HG03342 (cell line): ENCODE data around the gene MUC3A.
A peak's percentile ranks its signal among the peaks of the same experiment; 100 is the strongest.

Experiments
- ATAC-seq: cut with Tn5 transposase; IDR thresholded peaks from one replicate; pipeline ENCODE4 v1.9.1; 2021; ENCODE audit warnings: mild to moderate bottlenecking, moderate library complexity; ENCODE audit not compliant: unreplicated experiment

Gene MUC3A

DNA sequence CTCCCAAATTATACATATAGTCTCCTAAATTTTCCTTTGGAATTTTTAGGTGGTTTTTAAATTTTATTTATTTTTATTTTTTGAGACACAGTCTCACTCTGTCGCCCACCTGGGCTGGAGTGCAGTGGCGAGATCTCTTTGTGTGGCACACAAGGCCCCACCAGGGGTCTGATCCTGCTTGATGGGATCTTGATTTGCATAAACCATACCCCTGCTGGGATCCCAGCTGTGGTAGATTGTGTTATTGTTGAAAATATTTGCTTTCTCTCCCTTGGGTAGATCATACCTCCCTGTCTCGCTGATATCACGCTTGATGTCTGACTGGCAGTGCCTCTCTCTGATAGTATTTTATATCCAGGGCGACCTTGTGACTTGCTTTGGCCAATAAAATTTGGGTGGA lies 5.6 kb upstream of the MUC3A start:
- no peak for ATAC-seq

DNA sequence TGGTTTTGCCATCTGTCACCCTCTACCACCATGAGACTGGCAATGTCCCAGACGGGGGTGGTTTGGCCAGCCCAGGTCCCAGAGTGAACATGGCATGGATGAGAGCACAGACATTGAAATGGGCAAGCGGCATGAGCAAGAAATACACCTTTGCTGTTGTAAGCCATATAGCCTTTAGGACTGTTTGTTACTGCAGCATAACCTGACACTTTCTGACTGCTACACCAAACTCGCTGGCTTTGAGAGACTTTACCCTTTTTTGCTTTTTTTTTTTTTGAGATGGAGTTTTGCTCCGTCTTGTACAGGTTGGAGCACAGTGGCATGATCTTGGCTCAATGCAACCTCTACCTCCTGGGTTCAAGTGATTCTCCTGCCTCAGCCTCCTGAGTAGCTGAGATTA lies 5.2 kb upstream of the MUC3A start:
- ATAC-seq = no peak

DNA sequence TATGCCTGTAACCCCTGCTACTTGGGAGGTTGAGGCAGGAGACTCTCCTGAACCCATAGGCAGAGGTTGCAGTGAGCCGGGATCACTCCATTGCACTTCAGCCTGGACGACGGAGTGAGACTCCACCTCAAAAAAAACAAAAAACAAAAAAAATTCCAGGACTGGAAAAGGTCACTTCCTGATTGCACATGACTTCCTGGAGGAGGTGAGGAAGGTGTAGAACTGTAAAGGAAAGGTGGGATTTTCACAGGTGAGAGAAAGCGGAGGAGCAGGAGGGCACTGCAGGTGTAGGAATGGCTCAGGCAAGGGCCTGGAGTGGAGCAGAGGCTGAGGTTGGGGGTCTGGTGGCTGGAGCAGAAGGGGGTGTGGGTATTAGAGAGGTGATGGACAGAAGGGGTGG lies 3.2 kb upstream of the MUC3A start:
- ATAC-seq = no peak

DNA sequence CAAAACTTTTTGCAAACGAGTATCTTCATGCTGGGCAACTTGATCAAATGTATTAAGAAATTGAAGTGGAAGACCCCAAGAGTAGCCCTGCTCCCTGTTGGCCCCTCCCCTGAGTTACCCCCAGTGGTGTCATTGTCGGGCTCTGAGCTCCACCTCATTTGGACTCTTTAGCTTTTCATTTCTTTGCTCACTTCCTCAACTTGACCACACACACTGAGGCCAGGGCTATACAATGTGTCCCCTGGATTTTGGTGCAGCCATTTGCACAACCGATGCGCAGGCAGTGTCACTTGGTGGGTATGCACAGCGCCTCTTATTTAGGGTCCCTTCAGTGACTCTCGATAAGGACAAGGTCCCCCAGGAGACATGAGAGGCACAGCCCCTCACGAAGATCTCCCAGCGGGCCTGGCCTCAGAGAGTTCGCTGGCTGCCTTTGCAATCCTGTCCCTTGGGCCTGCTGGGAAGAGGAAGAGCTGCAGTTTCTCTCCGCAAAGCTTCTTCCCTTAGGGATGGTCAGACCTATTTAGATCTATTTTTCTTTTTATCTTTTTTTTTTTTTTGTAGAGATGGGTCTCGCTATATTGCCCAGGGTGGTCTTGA lies 2.5 kb upstream of the MUC3A start:
- no peak for ATAC-seq

DNA sequence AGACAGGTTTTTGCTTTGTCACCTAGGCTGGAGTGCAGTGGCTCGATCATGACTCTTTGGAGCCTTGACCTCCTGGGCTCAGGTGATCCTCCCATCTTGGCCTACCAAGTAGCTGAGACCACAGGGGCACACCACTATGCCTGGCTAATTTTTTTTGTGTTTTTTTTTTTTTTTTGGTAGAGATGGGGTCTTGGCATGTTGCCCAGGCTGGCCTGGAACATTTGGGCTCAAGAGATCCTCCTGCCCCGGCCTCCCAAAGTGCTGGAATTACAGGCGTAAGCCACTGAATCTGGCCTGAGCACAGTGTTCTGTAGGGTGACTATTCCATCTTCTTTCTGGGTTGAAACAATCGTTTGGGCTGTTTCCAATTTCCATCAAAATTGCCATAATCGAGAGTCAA lies 1.5 kb upstream of the MUC3A start:
- ATAC-seq = no peak

DNA sequence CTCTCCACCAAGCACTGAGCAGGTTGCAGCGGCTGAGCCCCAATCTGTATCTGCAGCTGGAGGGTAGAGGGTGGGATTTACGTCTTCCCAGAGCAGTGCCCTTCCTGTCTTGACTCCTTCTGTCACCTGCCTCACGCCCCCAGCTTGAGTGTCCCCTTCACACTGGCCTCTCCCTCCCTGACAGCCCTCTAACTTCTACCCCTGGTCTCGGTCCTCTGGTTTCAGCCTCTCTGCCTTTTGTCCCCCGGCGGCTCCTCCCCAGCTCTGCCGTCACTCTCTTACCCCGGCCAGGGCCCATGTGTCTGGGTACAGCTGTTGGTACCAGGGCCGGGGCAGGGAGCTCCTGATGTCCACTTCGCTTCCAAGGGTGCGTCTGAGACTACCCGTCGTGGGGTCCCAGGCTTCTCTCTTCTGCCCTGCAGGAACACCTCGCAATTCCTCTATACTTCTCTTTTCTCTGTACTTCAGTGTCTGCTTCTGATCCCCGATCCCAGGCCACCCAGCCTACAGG lies 654 bp downstream of the MUC3A start:
- no peak for ATAC-seq

DNA sequence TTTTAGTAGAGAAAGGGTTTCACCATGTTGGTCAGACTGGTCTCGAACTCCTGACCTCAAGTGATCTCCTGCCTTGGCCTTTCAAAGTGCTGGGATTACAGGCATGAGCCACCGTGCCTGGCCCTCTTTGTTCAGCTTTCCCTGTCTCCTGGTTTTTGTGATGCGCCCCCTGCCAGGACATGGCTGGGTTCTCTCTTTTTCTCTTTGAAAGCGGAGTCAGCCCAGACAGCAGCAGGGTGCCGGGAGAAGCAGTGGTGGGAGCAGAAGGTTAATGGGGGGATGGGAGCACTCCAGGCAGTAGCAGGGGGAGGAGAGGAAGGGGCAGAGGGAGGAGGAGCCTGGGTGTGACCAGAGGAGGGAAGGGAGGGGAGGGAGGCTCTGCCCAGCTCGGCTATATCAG lies 1.8 kb downstream of the MUC3A start:
- no peak for ATAC-seq

DNA sequence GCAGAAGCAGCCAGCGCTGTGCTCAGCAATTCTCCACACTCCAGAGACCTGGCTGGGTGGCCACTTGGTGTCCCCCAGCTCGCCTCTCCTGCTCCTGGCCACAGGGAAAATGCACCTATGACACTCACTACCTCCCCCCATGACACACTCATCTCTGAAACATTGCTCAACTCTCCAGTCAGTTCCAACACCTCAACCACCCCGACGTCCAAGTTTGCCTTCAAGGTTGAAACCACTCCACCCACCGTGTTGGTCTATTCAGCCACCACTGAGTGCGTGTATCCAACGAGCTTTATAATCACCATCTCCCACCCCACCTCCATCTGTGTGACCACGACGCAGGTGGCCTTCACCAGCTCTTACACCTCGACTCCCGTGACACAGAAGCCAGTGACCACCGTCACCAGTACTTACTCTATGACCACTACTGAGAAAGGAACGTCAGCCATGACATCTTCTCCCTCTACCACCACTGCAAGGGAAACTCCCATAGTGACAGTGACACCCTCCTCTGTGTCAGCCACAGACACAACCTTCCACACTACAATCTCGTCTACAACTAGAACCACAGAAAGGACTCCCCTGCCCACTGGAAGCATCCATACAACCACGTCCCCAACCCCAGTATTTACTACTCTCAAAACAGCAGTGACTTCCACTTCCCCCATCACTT lies 2.7 kb downstream of the MUC3A start:
- no peak for ATAC-seq

DNA sequence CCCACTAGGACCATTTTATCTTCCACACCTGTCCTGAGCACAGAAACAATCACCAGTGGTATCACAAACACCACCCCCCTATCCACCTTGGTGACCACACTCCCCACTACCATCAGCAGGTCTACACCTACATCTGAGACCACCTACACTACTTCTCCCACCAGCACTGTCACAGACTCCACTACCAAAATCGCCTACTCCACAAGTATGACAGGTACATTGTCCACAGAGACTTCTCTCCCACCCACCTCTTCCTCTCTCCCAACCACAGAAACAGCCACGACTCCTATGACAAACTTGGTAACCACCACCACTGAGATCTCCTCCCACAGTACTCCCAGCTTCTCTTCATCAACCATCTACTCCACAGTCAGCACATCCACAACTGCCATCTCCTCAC lies 3.3 kb downstream of the MUC3A start:
- no peak for ATAC-seq

DNA sequence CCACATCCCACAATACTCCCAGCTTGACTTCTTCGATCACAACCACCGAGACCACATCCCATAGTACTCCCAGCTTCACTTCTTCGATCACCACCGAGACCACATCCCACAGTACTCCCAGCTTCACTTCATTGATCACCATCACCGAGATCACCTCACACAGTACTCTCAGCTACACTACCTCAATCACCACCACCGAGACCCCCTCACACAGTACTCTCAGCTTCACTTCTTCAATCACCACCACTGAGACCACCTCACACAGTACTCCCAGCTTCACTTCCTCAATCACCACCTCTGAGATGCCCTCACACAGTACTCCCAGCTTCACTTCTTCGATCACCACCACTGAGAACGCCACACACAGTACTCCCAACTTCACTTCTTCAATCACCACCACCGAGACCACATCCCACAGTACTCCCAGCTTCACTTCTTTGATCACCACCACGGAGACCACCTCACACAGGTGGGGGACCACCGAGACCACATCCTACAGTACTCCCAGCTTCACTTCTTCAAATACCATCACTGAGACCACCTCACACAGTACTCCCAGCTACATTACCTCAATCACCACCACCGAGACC lies 8.6 kb downstream of the MUC3A start:
- no peak for ATAC-seq

DNA sequence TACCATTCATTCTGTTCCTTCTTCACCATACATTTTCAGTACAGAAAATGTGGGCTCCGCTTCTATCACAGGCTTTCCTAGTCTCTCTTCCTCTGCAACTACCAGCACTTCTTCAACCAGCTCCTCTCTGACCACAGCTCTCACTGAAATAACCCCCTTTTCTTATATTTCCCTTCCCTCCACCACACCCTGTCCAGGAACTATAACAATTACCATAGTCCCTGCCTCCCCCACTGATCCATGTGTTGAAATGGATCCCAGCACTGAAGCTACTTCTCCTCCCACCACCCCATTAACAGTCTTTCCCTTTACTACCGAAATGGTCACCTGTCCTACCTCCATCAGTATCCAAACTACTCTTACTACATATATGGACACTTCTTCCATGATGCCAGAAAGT lies 10.6 kb downstream of the MUC3A start:
- ATAC-seq = no peak

DNA sequence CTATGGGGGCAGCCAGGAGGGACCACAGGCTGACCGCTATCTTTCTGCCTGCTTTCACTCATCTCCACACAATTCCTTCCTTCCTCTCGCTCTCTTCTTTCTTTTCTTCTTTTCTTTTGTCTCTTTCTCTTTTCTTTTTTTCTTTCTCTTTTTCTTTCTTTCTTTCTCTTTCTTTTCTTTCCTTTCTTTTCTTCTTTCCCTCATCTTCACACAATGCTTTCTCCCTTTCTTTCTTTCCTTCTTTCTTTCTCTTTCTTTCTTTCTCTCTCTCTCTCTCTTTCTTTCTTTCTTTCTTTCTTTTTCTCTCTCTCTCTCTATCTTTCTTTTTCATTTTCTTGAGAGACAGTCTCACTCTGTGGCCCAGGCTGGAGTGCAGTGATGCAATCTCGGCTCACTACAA lies 13.2 kb downstream of the MUC3A start:
- no peak for ATAC-seq

DNA sequence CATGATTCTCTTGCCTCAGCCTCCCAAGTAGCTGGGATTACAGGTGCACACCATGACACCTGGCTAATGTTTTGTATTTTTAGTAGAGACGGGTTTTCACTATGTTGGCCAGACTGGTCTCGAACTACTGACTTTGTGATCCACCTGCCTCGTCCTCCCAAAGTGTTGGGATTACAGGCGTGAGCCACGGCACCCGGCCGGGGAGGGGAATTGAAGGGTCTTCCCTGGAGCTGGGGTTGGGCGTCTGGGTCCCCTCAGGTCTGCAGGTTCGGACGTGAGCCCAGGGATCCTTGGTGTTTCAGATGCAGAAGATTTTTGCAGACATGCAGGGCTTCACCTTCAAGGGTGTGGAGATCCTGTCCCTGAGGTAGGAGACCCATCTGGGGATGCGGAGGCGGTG lies 14.1 kb downstream of the MUC3A start:
- ATAC-seq = no peak

DNA sequence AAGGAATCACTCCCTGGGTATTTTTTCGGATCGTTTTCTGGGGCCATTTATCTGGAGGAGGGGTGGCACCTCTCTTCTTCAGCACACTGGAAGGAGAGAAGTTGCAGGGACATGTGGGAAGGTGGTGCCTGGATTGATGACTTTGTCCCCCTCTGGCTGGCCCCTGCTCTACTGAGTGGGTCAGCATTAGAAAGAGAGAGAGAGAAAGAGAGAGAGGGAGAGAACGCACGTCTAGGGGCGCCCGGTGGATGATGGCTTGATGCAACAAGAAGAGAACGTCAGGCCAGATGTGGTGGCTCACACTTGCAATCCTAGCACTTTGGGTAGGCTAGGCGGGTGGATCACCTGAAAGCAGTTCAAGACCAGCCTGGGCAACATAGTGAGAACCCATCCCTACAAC lies 14.5 kb downstream of the MUC3A start:
- no peak for ATAC-seq

DNA sequence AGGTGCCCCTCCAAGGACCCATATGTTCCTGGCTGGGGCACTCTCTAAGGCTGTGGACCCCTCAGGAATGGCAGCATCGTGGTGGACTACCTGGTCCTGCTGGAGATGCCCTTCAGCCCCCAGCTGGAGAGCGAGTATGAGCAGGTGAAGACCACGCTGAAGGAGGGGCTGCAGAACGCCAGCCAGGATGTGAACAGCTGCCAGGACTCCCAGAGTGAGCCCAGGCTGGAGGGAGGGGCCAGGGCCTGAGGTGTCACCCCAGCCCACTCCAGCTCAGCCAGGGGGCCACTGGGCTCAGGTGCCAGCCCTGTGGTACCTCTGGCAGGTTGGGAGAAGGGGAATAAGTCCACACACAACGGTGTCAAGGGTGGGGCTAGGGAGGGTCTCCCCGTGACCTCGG lies 15.3 kb downstream of the MUC3A start:
- ATAC-seq = no peak

DNA sequence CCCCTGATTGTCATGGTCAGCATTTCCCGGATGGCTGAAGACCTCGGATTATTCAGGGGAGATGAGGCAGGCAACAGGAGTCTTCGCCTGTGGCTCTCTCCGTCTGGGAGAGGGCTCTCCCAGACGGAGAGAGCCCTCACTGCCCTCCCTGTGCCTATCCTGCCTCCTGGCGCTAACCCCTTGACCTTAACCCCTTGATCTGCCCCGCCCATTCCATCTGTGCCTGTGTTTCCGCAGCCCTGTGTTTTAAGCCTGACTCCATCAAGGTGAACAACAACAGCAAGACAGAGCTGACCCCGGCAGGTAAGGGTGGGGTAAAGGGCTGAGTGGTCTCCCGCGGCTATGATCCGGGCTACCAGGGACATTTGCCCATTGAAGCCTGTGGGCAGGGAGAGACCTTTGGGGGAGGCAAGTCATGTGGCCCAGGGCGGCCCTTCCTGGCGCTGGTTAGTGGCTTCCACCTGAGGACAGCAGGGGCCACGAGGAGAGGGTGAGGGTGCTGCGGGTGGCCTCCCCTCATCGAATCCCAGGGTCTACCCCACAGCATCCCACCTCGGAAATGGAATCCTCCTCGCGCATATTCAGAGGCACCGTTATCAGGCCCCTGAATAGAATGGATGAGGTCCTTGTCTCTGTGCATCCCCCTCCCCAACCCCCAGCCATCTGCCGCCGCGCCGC lies 15.8 kb downstream of the MUC3A start:
- ATAC-seq = no peak

DNA sequence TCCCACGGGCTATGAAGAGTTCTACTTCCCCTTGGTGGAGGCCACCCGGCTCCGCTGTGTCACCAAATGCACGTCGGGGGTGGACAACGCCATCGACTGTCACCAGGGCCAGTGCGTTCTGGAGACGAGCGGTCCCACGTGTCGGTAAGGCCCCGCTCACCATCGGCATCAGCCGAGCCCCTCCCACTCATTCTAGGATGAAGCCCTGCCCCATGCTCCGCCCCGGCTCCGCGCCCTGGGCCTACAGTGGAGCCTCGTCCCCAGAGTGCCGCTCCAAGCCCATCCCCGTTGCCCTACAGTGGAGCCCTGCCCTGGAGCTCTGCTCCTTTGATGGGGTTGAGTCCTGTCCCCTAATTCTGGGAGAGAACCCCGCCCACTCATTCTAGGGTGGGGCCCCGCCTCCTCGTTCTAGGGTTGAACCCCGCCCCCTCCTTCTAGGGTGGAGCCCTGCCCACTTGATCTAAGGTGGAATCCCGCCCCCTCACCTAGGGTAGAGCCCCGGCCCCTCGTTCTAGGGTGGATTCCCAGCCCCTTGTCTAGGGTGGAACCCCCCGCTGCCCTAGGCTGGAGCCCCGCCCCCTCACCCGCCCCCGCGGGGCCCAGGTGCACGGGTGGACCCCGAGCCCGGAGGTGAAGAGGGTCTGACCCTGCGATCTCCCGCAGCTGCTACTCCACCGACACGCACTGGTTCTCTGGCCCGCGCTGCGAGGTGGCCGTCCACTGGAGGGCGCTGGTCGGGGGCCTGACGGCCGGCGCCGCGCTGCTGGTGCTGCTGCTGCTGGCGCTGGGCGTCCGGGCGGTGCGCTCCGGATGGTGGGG lies 16.6 kb downstream of the MUC3A start:
- ATAC-seq = peak; percentile 71

DNA sequence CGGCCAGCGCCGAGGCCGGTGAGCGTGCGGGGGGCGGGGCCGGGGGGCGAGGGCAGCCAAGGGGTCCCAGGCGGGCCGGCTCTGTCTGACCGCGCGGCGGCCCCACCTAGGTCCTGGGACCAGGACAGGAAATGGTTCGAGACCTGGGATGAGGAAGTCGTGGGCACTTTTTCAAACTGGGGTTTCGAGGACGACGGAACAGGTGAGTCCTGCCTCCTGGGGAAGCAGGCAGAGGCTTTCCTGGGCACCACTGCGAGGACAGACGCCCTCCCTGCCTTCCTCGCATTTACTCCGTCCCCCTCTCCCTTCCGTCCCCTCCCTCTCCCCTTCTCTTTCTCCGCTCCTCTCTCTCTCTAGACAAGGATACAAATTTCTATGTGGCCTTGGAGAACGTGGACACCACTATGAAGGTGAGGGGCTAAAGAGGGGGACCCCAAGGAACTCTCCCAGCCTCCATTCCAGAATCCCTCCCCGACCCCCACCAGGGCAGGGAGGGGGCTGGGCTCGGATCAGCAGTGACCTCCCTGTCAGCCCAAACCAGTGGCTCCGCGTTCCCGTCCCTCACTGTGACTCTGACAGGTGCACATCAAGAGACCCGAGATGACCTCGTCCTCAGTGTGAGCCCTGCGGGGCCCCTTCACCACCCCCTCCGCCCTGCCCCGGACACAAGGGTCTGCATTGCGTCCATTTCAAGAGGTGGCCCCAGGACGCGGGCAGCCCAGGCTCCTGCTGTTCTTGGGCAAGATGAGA lies 17.4 kb downstream of the MUC3A start:
- ATAC-seq = no peak

DNA sequence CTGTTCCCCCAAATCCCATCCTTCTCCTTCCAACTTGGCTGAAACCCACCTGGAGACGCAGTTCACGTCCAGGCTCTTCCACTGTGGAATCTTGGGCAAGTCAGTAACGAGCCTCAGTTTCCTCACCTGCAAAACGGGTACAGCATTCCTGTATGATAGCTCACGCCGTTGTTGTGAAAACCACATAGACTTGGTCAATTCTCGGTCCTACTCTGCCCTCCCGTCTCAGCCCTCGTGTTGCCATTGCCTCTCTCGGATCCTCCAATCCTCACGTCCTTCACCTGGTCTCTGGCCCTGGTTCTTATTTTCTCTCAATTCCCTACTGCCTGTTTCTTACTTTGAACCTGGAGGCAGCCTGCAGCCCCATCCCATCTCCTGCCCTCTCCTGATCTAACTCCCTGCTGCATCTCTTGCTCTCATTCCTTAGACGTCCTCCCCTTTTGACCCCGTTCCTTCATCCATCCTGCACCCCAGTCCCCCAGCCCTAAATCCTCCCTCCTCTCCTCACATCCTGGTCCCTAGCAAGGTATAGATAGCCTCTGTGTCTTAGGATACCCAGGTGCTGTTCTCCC lies 18.0 kb downstream of the MUC3A start:
- ATAC-seq = no peak

DNA sequence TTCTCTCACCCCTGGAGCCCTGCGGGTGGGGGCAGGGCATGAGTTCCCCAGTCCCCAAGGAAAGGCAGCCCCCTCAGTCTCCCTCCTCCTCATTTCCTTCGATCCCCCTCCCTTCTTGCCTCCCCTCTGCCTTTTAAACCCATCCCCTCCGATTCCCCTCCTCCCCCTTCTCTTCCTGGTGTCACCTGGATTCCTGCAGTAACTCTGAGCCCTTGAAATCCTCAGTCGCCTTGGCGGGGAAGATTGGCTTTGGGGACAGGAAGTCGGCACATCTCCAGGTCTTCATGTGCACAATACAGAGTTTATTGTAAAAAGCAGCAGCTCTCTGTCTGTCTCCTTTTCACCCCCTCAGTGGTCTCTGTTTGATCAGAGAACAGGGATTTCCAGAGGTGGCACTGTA lies 18.7 kb downstream of the MUC3A start:
- ATAC-seq = no peak
